Loucy (cell line): ENCODE measurements around the gene GPR137B.

ENCODE experiments used
- H2AFZ ChIP-seq: fragments of 200-600 bp; sonication (generic); 2 replicates; pipeline ENCODE4 v1.6.0; 2016; ENCODE audit warnings: antibody characterized with exemption, mild to moderate bottlenecking, low read length, moderate library complexity
- H3F3A ChIP-seq: fragments of 200-600 bp; 2 replicates; pipeline ENCODE4 v1.6.0; 2016; ENCODE audit warnings: antibody characterized with exemption, low read depth, mild to moderate bottlenecking
- H3K27me3 ChIP-seq: fragments of 200-600 bp; sonication (generic); 2 replicates; pipeline ENCODE4 v1.6.1; 2014; ENCODE audit warnings: low read length, mild to moderate bottlenecking; ENCODE audit not compliant: insufficient read depth, poor library complexity, severe bottlenecking
- H3K36me3 ChIP-seq: fragments of 200-600 bp; sonication (generic); 2 replicates; pipeline ENCODE4 v1.6.1; 2016; ENCODE audit warnings: low read length; ENCODE audit not compliant: insufficient read depth
- H3K4me1 ChIP-seq: fragments of 200-600 bp; sonication (generic); 2 replicates; pipeline ENCODE4 v1.5.1; 2014; ENCODE audit warnings: low read length, mild to moderate bottlenecking; ENCODE audit not compliant: insufficient read depth, poor library complexity, severe bottlenecking
- H3K4me2 ChIP-seq: fragments of 200-600 bp; sonication (generic); 2 replicates; pipeline ENCODE4 v1.6.0; 2014; ENCODE audit warnings: antibody characterized with exemption, low read length, low read depth, mild to moderate bottlenecking; ENCODE audit not compliant: poor library complexity, severe bottlenecking
- H3K4me3 ChIP-seq: fragments of 200-600 bp; sonication (generic); 2 replicates; pipeline ENCODE4 v1.5.1; 2014; ENCODE audit warnings: low read length, mild to moderate bottlenecking, mixed read lengths; ENCODE audit not compliant: poor library complexity, severe bottlenecking
- H3K79me2 ChIP-seq: fragments of 200-600 bp; sonication (generic); 2 replicates; pipeline ENCODE4 v1.6.1; 2014; ENCODE audit warnings: low read length; ENCODE audit not compliant: insufficient read depth
- H3K9ac ChIP-seq: fragments of 200-600 bp; sonication (generic); 2 replicates; pipeline ENCODE4 v1.6.0; 2014; ENCODE audit warnings: mild to moderate bottlenecking, low read depth, low read length, moderate library complexity; ENCODE audit not compliant: poor library complexity, severe bottlenecking
- H3K9me2 ChIP-seq: fragments of 200-600 bp; sonication (generic); replicated peaks from 2 replicates; pipeline ENCODE4 v1.6.1; 2016; ENCODE audit warnings: low read depth, low read length, mixed read lengths
- H3K9me3 ChIP-seq: fragments of 200-600 bp; sonication (generic); 2 replicates; pipeline ENCODE4 v1.6.1; 2014; ENCODE audit warnings: mild to moderate bottlenecking, antibody characterized with exemption, low read length, low read depth; ENCODE audit not compliant: insufficient read depth
- H4K20me1 ChIP-seq: fragments of 200-600 bp; sonication (generic); 2 replicates; pipeline ENCODE4 v1.6.0; 2014; ENCODE audit warnings: antibody characterized with exemption, low read length, mild to moderate bottlenecking; ENCODE audit not compliant: insufficient read depth, poor library complexity, severe bottlenecking
- EZH2phosphoT487 ChIP-seq: fragments of 200-600 bp; IDR thresholded peaks from 2 replicates; pipeline ENCODE4 v1.6.1; 2018; ENCODE audit warnings: antibody characterized with exemption, mild to moderate bottlenecking, moderate library complexity, borderline replicate concordance
- TF ChIP-seq, protein P1 (sequence below): fragments of 200-600 bp; sonication (generic); conservative IDR thresholded peaks from 2 replicates; pipeline ENCODE4 v1.5.1; 2014; ENCODE audit warnings: mild to moderate bottlenecking, antibody characterized with exemption, low read length

The GPR137B gene

DNA sequence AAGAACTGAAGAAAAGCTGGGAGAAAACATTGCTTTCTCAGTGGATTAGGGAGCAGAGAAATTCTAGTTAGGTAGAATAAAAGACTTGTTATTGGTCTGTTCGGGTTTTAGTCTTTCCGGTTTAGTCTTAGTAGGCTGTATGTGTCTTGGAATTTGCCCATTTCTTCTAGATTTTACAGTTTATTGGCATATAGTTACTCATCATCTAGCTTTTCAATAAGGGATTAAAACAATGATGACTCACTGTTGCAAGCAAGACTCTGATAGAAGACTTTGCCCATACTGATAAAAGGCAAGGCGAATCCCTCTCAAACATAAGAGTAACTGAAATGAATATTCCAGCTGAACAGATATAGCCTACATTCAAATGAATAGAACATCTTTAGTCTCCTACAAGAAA, 62.3 kb downstream of the GPR137B start:
- no peak for TF ChIP-seq EZH2phosphoT487
- no peak overlapping the region for H2AFZ ChIP-seq
- H3K4me2 ChIP-seq, result no peak overlapping the region
- no peaks in the 10 kb centered on the region for H4K20me1 ChIP-seq
- H3K9me2 ChIP-seq, result no peaks in the 10 kb centered on the region
- no peaks in the 10 kb centered on the region for H3K27me3 ChIP-seq
- H3K4me1 ChIP-seq, result no peaks in the 10 kb centered on the region
- no peaks in the 10 kb centered on the region for H3F3A ChIP-seq
- no peaks in the 10 kb centered on the region for H3K36me3 ChIP-seq
- no peak overlapping the region for H3K4me3 ChIP-seq
- no peak overlapping the region for H3K9ac ChIP-seq
- H3K79me2 ChIP-seq, result no peaks in the 10 kb centered on the region
- H3K9me3 ChIP-seq, result peaks cover 7% of the 10 kb centered on the region; the same call in 1 of the 2 replicates

DNA sequence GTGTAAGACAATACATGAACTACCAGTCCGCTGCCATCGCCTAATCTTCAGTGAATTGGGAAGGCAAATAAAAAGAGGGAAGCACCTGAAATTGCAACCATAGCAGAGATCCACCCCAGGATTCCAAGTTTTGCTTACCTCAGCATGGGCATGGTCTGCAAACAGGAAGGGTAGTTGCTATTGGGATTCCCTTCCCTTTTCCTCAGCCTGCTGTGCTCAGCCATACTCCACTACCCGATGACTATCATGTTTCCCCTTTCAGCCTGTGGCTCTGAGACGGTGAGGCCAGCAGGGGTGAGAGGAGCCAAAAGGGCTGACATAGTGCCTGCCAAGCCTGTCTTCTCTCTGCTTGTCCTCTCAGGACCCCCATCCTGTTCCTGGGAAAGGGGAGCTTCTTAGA, 64.2 kb downstream of the GPR137B start:
- H3K9me3 ChIP-seq, result no peaks in the 10 kb centered on the region
- H3K79me2 ChIP-seq, result no peaks in the 10 kb centered on the region
- no peaks in the 10 kb centered on the region for H3K36me3 ChIP-seq
- no peak overlapping the region for H3K4me2 ChIP-seq
- H2AFZ ChIP-seq, result no peak overlapping the region
- H4K20me1 ChIP-seq, result no peaks in the 10 kb centered on the region
- TF ChIP-seq, protein P1, sequence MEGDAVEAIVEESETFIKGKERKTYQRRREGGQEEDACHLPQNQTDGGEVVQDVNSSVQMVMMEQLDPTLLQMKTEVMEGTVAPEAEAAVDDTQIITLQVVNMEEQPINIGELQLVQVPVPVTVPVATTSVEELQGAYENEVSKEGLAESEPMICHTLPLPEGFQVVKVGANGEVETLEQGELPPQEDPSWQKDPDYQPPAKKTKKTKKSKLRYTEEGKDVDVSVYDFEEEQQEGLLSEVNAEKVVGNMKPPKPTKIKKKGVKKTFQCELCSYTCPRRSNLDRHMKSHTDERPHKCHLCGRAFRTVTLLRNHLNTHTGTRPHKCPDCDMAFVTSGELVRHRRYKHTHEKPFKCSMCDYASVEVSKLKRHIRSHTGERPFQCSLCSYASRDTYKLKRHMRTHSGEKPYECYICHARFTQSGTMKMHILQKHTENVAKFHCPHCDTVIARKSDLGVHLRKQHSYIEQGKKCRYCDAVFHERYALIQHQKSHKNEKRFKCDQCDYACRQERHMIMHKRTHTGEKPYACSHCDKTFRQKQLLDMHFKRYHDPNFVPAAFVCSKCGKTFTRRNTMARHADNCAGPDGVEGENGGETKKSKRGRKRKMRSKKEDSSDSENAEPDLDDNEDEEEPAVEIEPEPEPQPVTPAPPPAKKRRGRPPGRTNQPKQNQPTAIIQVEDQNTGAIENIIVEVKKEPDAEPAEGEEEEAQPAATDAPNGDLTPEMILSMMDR, result no peak
- TF ChIP-seq EZH2phosphoT487, result no peak
- H3K9me2 ChIP-seq, result no peaks in the 10 kb centered on the region
- no peak overlapping the region for H3K4me3 ChIP-seq
- H3K4me1 ChIP-seq, result no peaks in the 10 kb centered on the region
- H3K27me3 ChIP-seq, result no peaks in the 10 kb centered on the region
- H3F3A ChIP-seq, result no peaks in the 10 kb centered on the region
- H3K9ac ChIP-seq, result no peak overlapping the region

DNA sequence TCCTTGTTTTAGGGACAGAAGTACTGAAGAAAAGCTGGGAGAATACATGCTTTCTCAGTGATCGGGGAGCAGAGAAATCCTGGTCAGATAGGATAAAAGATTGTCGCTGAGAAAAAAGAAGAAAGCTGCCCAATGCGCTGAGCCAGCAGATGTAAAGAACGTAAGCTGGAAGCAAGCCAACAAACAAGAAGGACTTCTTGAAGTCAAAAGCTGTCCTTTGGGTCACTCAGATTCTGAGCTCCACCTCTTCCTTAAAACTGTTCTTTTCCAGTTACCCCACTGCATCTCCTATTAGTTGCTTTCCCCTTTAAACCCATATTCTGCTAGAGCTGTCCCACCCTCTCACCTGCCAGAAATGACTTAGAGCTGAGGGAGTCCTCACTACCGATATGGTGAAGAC, 64.8 kb downstream of the GPR137B start:
- H3F3A ChIP-seq, result no peaks in the 10 kb centered on the region
- no peaks in the 10 kb centered on the region for H3K36me3 ChIP-seq
- H3K79me2 ChIP-seq, result no peaks in the 10 kb centered on the region
- no peak overlapping the region for H3K4me3 ChIP-seq
- TF ChIP-seq EZH2phosphoT487, result no peak
- TF ChIP-seq, protein P1, result no peak
- no peaks in the 10 kb centered on the region for H3K9me2 ChIP-seq
- H3K4me2 ChIP-seq, result no peak overlapping the region
- no peaks in the 10 kb centered on the region for H3K27me3 ChIP-seq
- no peak overlapping the region for H3K9ac ChIP-seq
- no peaks in the 10 kb centered on the region for H3K4me1 ChIP-seq
- no peaks in the 10 kb centered on the region for H3K9me3 ChIP-seq
- H4K20me1 ChIP-seq, result no peaks in the 10 kb centered on the region
- no peak overlapping the region for H2AFZ ChIP-seq

DNA sequence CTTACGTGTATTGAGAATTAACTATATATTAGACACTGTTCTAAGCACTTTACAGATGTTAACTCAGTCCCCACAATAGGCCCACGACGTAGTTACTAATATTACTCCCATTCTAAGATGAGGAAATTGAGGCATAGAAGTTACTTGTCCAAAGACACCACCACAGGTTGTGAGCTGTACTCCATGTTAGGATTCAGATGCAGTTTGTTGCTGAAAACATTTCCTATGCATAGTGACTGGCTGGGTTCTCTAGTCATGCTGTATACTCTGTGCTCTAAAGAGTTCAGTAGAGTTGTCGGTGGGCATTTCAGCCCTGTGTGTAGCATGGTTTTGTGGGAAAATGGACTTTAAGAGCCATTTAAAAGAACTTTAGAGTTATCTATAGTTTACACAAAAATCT, 65.2 kb downstream of the GPR137B start:
- Histone ChIP-seq H3K9me3 (no peaks in the 10 kb centered on the region), H3K27me3 (no peaks in the 10 kb centered on the region), H3K4me1 (no peaks in the 10 kb centered on the region), H3K36me3 (no peaks in the 10 kb centered on the region), H2AFZ (no peak overlapping the region), H4K20me1 (no peaks in the 10 kb centered on the region), H3K4me2 (no peak overlapping the region), H3K4me3 (no peak overlapping the region), H3K9me2 (no peaks in the 10 kb centered on the region), H3F3A (no peaks in the 10 kb centered on the region), H3K9ac (no peak overlapping the region), H3K79me2 (no peaks in the 10 kb centered on the region)
- no peak for TF ChIP-seq EZH2phosphoT487
- TF ChIP-seq, protein P1, result no peak
